ENCODE results near the gene ETS2.

Gene ETS2

DNA sequence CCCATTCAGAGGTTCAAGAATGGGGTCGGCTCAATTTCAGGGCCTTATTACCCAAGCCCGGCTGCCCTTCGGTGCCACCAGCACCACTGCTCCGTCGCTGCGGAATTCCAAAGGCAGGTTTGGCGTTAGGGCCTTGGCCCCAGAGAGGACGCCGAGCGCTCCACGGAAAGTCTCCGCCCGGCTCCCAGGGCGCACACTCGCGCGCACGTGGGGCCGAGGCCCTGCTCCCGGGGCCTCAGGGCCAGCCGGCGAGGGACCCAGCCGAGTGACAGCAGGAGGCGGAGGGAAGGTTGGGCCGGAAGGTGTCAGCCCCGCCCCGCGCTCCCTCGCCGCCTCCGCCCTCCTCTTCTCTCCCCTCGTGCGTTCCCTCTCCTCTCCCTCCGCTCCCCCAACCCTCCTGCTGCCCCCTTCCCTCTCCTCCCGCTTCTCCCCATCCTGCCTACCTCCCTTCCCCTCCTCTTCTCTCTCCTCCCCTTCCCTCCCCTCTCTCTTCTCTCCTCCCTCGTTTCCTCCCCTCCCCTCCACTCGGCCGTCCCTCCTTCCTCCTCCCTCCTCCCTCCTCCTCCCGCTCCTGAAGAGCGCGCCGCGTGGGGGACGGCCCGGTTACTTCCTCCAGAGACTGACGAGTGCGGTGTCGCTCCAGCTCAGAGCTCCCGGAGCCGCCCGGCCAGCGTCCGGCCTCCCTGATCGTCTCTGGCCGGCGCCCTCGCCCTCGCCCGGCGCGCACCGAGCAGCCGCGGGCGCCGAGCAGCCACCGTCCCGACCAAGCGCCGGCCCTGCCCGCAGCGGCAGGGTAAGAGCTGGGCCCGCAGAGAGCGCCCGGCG lies at the start of gene ETS2:
TSS of gene ETS2 (plus strand) at position 602 of the 825 bp plus-strand sequence. CDS start 4,106 bp downstream, outside the sequence.
- DNase-seq = peak; percentile 96

DNA sequence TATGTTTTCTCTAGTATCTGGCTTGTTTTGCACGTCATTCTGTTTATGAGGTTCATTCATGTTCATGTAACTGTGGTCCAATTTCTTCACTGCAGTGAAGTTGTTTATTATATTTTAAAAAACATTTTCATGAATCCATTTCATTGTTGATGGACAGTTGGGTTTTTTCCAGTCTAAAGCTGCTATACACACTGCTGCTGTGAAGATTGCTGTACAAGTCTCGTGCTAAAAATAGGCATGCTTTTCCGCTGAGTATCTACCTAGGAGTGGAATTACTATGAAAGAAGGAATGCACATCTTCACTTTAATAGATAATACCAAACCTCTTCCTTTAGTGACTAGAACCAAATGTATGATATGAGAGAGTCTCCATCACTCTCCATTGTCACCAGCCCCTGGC lies 49.0 kb upstream of the ETS2 start:
- DNase-seq = no peak

DNA sequence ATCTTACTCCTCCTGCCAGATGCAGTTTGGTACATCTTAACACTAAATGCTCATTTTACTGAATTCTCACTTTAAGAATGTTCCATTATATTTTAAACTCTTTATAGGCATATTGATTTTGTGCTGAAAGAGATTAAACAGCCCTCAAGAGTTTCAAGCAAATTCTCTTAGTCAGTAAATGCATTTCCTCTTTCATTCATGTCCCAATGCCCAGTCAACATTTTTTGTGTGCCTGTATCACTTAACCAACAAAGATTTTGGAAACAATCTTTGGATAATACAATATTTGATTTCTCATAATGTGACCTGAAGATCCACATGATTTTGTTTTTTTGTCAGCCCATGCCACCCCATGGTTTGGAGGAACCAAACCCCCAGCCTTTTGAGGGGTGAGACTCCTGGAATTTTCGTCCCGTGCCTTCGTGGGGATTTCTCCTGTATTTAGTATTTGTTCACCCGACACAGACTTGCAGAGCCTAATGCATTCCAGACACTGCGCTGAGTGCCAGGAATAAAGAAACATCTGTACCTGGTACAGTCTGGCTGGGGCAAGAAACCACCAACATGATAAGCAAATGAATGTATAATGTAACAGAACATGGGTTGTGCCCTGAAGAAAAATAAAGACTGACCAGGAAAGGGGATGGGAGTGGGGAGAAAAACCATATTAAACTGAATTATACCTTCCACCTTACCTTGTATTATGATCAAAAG lies 47.1 kb upstream of the ETS2 start:
- no peak for DNase-seq

DNA sequence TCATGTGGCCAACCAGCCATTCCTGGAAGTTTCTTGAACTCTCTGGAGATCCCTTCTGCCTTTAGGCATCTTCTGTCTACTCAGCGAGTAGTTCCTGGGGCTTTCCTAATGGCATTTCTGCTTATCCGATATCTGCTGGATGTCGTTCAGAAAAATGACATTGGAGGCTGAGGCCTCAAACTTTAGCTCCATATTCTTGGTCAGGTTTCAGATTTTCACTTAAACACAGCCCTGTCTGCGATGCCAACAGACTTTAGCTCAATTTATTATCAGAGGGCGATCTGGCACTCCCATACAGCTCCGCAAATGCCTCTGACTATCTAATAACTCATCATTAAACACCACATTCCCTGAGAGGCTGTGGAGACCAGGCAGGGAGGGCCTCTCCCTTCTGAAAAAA lies 46.3 kb upstream of the ETS2 start:
- DNase-seq = no peak

DNA sequence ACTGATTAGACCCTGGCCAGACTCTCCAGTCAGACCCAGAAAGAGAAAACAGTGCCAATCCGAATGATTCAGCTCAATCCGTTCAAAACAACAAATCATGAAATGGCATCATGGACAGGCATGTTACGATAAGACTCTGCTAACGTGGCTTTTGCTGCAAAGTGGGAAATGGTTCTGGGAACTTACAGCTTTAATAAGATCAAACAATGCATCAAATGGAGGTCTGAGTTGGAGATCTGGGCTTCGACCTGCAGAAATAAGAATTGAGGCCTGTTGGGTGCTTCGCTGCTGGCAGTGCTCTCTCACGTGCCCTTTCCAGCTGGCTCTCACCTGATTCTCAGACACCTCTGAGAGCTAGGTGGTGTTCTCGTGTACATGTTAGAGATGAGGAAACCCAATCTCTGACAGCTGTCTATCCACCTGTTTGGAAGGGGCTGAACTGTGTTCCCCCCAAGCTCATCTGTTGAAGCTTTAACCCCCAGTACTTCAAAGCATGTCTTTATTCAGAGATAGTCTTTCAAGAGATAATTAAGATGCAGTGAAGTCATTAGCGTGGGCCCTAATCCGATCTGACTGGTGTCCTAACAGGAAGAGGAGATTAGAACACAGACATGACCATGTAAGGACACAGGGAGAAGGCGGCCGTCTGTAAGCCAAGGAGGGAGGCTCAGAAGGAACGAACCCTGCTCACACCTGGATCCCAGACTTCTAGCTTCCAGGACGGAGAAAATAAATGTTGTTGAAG lies 45.5 kb upstream of the ETS2 start:
- peak; percentile 39 for DNase-seq

DNA sequence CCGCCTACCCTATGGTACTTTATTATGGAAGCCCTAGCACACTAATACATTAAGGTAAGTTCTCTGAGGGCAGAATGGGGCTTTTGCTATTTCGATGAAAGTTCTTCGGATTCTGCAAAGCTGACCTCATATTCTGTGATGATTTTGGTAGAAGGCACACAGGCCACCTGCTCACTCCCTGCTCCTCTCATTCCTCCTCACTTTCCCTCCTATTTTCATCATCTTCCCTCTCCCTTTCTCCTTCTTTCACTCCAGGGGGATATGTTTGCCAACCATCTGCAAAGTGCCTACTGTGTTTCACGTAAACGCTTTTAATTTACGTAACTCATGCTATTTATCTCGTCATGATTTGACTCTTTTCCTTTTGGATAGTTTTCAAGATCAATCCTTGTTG lies 45.0 kb upstream of the ETS2 start:
- DNase-seq = no peak

DNA sequence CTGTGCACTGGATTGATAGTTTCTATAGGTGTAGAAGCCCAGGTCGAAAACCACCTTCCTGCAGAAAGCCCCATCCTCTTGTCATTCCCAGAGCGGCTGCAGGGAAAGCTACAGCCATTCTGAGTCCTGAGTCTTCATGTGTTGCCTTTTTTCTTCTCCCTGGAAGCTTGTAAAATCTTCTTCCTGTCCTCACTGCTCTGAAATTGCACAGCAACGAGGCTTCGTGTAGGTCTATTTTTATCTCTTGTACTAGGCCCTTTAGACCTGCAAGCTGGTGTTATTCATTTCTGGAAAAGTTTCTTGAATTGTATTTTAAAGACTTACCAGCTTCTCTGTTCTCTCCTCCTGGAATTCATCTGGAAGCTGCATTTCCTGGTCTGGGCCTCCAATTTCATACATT lies 44.2 kb upstream of the ETS2 start:
- peak; percentile 21 for DNase-seq

DNA sequence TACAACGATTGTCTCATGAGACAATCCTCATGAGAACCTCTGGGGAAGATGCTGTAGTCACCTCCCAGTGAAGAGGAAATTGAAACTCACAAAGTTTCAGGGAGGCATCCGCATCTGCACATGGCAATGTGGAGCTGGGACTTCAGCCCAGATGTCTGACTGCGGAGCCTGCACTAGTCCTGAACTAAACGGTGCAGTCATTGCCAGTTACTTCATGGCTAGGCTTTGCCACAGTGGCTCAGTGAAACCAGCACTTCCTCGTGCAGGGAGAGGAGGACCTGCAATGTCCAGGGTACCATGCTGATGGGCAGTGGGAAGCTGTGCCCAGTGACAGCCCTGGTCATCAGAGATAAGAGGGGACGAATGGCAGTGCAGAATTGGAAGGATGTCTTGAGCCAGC lies 40.7 kb upstream of the ETS2 start:
- peak; percentile 25 for DNase-seq

DNA sequence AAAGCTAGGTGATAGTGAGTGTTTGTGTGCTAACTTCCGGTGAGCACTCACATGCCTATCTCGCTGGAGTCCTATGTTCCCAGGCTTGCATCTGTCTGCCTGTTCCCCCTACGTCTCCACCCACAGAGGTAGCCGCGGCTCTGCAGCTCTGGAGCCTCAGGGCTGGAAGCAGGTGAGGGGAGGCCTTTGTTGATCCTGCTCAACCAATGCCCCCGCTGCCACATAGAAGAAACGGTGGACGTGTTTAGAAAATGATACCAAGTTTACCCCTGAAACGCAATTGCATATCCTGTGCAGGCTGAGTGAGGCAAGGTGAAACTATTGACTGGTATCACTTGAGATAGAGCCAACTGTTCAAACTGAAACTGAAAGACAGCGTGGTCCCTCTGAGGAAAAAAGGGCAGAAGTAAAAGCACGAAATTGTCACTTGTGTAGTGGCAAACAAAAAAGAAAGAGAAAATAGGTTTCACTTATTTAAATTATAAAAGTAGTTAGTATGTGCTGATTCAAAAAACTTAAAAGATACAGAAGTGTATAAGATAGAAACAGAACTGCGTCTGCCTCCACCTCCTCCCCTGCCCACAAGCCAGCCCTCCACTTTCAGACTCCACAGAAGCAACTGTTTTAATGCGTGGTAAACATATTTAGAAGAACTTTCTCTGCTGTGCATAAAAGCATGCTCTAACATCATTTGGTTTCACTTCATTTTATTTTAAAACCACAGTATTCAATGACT lies 38.6 kb upstream of the ETS2 start:
- DNase-seq = no peak

DNA sequence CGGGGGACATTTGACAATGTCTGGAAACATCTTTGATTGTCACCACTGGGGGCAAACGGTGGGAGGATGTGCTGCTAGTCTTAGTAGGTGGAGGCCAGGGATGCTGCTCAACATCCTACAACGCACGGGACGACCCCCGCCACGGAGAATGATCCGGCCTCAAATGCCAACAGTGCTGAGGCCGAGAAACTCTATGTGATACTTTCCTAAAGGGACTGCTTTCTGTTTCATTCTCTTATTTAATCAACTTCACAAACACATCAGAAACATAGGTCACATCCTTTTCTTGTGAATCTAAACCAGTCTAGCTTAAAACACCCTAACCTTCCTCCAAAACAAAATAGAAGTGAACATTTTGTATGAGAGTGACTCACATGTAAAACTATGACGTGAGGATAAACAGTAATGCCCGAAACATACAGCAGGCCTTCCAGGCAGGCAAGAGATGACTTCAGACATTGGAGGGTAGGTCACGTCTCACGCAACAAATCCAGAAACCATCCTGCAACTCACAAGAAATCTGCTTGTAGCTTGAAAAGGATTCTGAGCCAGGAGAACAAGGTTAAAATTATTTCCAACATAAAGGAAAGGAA lies 37.2 kb upstream of the ETS2 start:
- no peak for DNase-seq

DNA sequence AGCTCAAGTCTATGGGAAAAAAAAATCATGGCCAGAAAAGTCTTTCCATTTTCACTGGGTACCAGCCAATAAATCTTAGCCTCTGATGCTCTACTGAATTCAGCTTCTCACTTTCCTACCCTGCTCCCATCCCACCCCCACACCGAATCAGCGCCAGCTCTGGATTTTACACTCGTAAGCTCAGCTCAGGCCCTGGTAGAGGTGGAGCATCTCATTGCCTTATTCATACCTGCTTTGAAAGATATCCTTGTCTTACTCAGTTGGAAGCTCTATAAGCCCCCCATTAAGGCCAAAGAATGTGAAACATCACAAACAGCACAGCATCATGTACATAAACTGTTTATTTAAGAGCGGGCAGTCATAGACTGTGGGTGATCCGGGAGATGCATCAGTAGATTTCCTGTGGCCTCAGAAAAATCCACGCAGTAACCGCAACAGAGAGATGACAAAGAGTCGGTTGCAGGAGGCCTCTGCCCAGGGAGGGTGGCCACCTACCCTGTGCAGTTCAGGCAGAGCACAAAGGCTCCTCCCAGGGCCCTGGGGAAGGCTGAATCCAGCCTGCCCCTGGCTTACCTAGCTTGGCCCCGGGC lies 36.4 kb upstream of the ETS2 start:
- no peak for DNase-seq

DNA sequence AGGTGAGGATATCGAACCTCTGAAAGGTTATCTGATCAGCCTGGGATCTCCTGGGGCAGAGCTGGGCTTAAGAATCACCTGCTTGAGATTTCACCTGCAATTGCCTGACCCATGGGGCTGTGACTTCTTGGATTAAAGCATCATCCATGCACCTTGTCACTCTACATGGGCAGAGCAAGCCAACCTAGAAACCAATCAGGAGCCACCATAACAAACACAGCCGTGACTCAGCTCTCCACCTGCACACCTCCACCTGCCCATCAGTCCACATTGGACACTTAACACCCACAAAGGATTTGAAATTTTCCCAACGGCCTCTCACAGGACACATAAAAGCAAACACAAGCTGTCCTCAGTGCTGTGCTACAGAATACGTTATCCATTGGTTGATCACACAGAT lies 35.1 kb upstream of the ETS2 start:
- DNase-seq = no peak

DNA sequence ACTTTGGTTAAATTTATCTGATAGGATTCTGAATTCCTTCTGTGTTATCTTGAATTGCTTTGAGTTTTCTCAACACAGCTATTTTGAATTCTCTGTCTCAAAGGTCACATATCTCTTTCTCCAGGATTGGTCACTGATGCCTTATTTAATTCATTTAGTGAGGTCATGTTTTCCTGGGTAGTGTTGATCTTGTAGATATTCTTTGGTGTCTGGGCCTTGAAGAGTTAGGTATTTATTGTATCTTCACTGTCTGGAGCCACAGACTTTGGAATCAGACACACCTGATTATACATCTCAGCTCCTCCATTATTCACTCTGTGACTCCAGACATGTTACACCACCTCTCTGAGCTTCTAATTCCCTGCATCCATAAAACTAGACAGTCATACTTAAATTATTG lies 34.2 kb upstream of the ETS2 start:
- DNase-seq = no peak

DNA sequence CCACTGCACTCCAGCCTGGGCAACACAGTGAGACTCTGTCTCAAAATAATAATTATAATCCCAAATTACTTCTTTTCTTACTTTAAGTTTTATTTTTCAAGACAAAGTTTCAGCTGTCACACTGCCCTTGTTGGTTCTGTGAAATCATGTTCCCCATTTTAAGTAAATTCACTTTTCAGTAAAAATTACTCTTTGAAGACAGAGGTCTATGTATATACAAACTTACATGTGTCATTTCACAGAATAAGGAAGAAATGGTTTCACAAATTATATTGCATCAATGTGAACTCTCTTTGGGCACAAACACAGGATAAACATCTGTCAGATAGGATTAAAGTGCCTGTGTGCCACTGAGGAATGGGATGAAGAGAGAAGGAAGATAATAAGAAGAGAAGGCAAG lies 33.1 kb upstream of the ETS2 start:
- DNase-seq = no peak

DNA sequence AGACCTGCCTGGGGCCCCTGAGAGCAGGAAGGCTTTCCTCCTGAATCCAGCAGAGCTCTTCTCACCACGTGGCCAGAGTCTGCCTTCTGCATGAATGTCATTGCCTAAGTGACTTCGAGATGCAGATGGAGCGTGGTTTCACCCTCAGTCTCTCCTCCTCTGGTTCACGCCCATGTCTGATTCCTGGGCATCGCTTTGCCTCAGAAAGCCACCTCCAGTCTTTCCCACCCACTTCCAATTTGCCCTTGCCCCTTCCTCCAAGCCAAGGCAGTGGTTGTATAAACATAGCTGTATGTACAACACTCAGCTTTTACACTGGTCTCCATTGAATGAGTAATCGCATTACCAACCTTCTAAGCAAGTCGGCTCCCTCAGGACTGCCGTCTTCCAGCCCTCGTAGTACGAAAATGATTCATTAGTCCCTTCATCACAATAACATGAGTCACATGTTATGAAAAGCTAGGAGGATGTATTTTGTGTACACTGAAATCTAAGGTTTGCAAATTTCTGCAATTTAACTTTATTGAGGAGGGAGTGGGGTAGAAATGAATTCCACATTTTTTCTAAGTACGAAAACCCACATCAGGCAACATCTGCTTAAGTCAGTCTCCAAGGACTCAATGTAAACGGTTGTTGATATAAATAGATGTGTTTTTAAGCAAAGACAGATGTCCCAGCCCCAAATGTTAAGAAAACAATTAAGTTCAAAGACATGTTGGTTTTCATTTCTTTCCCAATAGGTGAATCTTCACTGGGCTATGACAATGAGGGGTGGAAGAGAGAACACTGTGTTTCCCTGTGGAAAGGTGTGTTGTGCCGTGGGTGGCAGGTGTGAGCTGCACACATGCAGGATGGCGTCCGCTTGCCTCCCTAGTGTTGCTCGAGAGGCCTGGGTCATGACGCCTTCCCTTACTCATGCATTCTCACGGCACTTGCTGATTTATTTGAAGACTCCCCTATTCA lies 32.3 kb upstream of the ETS2 start:
- no peak for DNase-seq

DNA sequence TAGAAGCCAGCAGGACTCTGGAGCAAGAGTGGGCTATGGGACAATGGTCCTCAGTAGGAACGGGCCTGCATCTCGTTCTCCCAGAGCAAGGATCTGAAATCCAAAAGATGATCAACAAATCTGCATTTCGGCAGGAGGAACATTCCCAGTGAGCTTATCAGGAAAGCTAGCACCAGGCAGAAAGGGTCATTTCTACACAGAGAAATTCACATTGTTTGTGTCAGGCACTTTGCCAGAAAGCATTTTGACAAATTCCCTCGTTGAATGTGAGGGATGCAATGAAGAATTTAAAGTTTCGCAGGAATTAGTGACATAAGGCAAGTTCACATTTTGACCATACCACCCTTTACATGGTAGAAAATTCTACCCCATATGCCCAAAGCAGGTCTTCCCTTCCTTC lies 31.6 kb upstream of the ETS2 start:
- DNase-seq = no peak

DNA sequence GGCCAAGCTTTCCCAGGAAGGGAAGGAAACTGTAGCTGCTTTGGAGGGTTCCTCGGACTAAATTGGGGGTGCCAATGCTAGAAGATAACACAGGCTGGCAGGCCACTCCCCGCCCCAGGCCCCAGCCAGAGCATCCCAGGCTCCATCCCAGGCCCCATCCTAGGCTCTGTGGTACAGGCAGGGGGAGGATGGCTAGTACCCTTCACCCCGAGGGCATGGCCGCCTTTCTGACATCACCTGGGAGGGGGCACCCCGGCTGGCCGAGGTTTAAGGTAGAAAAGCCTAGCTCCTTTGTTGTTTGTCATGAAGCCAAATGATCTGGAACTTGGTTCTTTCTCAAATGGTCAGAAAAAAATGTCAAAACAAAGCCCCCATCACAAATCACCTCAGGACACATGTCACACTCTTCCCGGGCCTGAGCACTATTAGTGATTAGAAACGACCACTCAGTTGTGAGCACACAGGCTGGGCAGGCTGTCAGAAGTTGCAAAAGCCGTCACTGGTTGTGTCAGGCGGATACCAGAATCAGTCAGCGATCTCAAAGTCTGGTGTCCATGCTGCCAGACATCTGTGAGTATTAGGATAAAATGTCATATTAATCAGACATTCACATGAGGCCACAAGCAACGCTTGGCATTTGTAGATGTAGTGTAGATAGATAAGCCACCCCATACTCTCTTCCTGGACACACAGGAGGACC lies 31.0 kb upstream of the ETS2 start:
- DNase-seq = no peak

DNA sequence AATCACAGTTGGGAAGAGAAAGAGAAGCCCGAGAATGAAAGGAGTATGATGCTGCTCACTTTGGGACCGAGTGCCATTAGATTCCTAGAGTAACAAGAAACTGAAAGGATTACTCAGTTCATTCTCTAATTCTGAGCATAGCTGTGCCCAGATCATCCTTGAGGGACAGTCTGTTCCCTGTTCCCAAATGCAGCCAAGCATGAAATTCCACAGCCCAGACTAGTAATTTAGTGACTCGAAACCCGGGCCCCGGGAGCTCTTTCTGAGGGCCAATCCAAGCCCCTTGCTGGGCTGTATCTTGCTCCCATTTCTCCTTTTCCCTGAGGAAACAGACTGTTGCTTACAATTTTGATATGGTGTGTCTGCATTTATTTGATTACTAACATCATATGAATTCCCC lies 30.0 kb upstream of the ETS2 start:
- no peak for DNase-seq

DNA sequence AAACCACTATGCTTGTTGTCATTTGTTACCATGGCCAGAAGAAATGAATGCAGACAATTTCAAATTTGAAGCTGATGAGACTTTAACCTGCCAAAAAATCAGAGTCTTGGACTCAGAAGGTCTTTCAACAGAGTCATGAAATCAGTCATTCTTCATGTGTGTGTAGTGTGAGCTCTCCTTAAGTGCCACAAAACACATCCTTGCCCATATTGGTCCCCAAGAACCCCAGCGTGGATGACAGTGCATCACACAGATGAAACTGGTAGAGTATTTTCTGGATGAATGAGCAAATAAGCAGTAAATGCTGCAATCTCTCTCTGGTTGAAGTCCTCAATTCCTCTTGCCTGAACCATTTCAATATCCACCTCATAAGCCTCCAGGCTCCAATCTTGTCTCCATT lies 28.7 kb upstream of the ETS2 start:
- no peak for DNase-seq

DNA sequence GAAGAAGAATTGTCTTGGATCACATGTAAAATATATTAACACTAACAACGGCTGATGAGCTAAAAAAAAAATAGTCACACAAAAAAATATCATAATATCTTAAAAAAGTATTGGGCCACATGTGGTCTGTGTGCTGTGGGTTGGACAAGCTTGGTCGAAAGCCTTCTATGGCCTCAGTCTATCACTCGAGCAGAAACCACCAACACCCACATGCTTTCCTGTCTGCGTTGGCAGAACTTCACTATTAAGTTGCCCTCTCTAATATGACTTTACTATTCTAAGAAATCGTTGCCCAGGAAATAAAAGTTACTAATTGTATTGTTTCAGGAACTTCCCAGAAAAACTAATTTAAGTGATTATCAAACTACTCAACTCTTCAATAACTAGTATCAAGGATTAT lies 28.2 kb upstream of the ETS2 start:
- no peak for DNase-seq
